Measurements from ENCODE around the gene GOLGA8N.
"Not testable (repeated sequence)": the region's sequence is repeated elsewhere in the genome, so short reads cannot be mapped to it uniquely, and the experiment has no call there.

The GOLGA8N gene

GRCh38 chr15:32593151-32593550 lies at the start of gene GOLGA8N:
TSS of gene GOLGA8N (plus strand) at chr15:32593456.
- DNase-seq (ENCODE audit: low read depth in 3 of 3), result not testable (repeated sequence)

- DNase-seq (ENCODE audit: low read depth in 3 of 3), result not testable (repeated sequence)
These were observed 49.8 kb upstream of the GOLGA8N start for GRCh38 chr15:32543456-32543855.

- DNase-seq (ENCODE audit: low read depth in 3 of 3), result not testable (repeated sequence)
These were observed 48.1 kb upstream of the GOLGA8N start for GRCh38 chr15:32545129-32545528.

- DNase-seq (ENCODE audit: low read depth in 3 of 3), result not testable (repeated sequence)
These were observed 38.7 kb upstream of the GOLGA8N start for GRCh38 chr15:32554587-32554986.

- DNase-seq (ENCODE audit: low read depth in 3 of 3), result not testable (repeated sequence)
These were observed 31.1 kb upstream of the GOLGA8N start for GRCh38 chr15:32562198-32562597.

GRCh38 chr15:32568988-32569387 lies 24.3 kb upstream of the GOLGA8N start:
- not testable (repeated sequence) for DNase-seq (ENCODE audit: low read depth in 3 of 3)

- DNase-seq (ENCODE audit: low read depth in 3 of 3), result not testable (repeated sequence)
These were observed 14.8 kb upstream of the GOLGA8N start for GRCh38 chr15:32578482-32578881.

GRCh38 chr15:32585844-32586243 lies 7.4 kb upstream of the GOLGA8N start:
- DNase-seq (ENCODE audit: low read depth in 3 of 3), result not testable (repeated sequence)

- not testable (repeated sequence) for DNase-seq (ENCODE audit: low read depth in 3 of 3)
These were observed 16.3 kb downstream of the GOLGA8N start for GRCh38 chr15:32609518-32609917.

- DNase-seq (ENCODE audit: low read depth in 3 of 3), result not testable (repeated sequence)
These were observed 17.5 kb downstream of the GOLGA8N start for GRCh38 chr15:32610719-32611118.

- not testable (repeated sequence) for DNase-seq (ENCODE audit: low read depth in 3 of 3)
These were observed 21.4 kb downstream of the GOLGA8N start for GRCh38 chr15:32614712-32615050.

- DNase-seq (ENCODE audit: low read depth in 3 of 3), result peak; percentile 65 to 86 (median 72)
These were observed 22.0 kb downstream of the GOLGA8N start, which contains the start of gene ARHGAP11A for GRCh38 chr15:32615051-32615870. TSS of gene ARHGAP11A (plus strand) at chr15:32615504. CDS start at chr15:32616212, 708 bp downstream.

GRCh38 chr15:32615871-32616426 lies 22.7 kb downstream of the GOLGA8N start:
- DNase-seq (ENCODE audit: low read depth in 3 of 3), result peak in 1 of 3 experiments; percentile 1

- DNase-seq (ENCODE audit: low read depth in 3 of 3), result no peak
These were observed 43.2 kb downstream of the GOLGA8N start for GRCh38 chr15:32636410-32636809.

GRCh38 chr15:32636908-32637567 lies 43.8 kb downstream of the GOLGA8N start:
- DNase-seq (ENCODE audit: low read depth in 3 of 3), result no peak

GRCh38 chr15:32637704-32638103 lies 44.4 kb downstream of the GOLGA8N start:
- no peak for DNase-seq (ENCODE audit: low read depth in 3 of 3)

- peak in 1 of 3 experiments; percentile 4 for DNase-seq (ENCODE audit: low read depth in 3 of 3)
These were observed 48.3 kb downstream of the GOLGA8N start, which contains the start of gene SCG5 for GRCh38 chr15:32641517-32642059. TSS of gene SCG5 (plus strand) at chr15:32641710. CDS start at chr15:32643593, 1,883 bp downstream.

- DNase-seq (ENCODE audit: low read depth in 3 of 3), result no peak
These were observed 49.6 kb downstream of the GOLGA8N start for GRCh38 chr15:32642667-32643435.

- DNase-seq (ENCODE audit: low read depth in 3 of 3), result no peak
These were observed 50.7 kb downstream of the GOLGA8N start for GRCh38 chr15:32643907-32644445.

GRCh38 chr15:32646291-32646690 lies 53.0 kb downstream of the GOLGA8N start:
- no peak for DNase-seq (ENCODE audit: low read depth in 3 of 3)

- DNase-seq (ENCODE audit: low read depth in 3 of 3), result no peak
These were observed 56.1 kb downstream of the GOLGA8N start for GRCh38 chr15:32649342-32649741.
